T-helper 2 cell treated with Interferon-gamma antibody and Interleukin-4, amounts not matched to agents 100 ng/mL and 5 ng/mL, for 36 hours (primary cell): ENCODE measurements around the gene VCAN. TPM values are rescaled to one million over a fixed set of nuclear protein-coding genes. Genes with fewer than 3 reads are reported as not detected.

Experiments used
- intact Hi-C: fragments of 100-400 bp; cut with micrococcal nuclease; formaldehyde crosslinking; loops from one replicate; pipeline ENCODE4 v1.15.1; 2023
- total RNA-seq: library from RNA; stranded (reverse); gene quantifications from 2 replicates; pipeline ENCODE4 v1.2.3, GENCODE V29; 2022

Gene VCAN
- total RNA-seq, 1 donor from 2014 or later = not detected

- intact Hi-C loops = no loop called here
Measured at GRCh38 chr5:83528439-83528769, 56.9 kb downstream of the VCAN start.

GRCh38 chr5:83530193-83530592 is 58.6 kb downstream of the VCAN start:
- intact Hi-C loops = no loop called here

- intact Hi-C loops = no loop called here
Measured at GRCh38 chr5:83531661-83532060, 60.1 kb downstream of the VCAN start.

GRCh38 chr5:83538786-83539462 is 67.4 kb downstream of the VCAN start:
- intact Hi-C loops = no loop called here

- intact Hi-C loops = no loop called here
Measured at GRCh38 chr5:83539463-83539790, 67.9 kb downstream of the VCAN start.

- intact Hi-C loops = no loop called here
Measured at GRCh38 chr5:83540105-83540504, 68.6 kb downstream of the VCAN start.

- intact Hi-C loops = no loop called here
Measured at GRCh38 chr5:83540783-83541182, 69.2 kb downstream of the VCAN start.

DNA sequence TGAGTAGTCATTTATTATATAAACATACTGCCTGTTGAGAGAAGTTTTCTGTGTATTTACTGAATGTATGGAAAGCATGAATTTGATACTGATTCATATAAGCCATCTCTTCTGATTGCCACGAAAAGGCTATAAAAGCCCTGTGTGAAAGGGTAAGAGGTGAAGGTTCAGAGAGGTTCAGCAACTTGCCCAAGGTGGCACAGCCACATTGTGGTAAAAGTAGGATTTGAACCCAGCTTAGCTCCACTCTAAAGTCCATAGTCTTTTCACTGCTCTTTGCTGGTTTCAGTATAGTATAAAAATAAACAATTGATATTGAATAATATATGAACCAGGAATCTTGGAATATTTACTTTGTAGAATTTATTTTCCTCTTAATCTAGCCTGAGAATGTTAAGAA is 71.3 kb downstream of the VCAN start:
- intact Hi-C loops = no loop called here

DNA sequence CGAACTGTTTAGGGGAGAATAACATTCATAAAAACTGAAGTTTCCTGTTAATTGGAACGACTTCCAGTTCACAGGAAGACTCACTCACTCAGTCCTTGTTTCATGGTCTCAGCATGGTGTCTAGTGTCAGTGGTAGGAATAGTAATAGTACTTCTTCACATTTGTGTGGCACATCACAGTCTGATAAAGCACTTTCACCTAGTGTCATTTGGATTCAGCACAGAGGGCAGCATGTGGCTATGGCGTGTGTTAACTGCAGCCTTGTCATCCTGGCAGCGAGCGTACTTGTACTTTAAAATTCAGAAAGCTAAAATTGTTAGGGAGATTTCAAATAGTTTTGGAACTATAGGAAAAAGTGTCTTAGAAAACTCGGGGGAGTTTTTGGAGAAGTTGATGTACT is 72.4 kb downstream of the VCAN start:
- intact Hi-C loops = no loop called here

DNA sequence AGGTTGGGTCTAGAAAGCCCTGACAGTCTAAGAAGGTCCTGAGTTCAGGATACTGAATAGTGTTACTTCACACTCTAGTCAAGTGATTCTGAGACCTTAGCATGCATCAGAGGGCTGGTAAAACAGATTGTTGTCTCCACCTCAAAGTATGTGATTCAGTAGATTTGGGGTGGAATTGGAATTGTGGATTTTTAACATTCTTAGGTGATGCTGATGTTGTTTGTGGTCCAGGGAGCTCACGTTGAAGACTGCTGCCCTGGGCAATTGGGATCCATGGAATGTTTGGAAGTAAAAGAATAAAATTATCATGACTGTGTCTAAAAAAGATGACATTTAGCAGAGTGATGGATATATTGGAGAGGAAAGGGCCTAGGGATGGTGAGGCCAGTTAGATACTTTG is 75.6 kb downstream of the VCAN start:
- intact Hi-C loops = no loop called here

GRCh38 chr5:83547889-83548288 is 76.3 kb downstream of the VCAN start:
- intact Hi-C loops = no loop called here

DNA sequence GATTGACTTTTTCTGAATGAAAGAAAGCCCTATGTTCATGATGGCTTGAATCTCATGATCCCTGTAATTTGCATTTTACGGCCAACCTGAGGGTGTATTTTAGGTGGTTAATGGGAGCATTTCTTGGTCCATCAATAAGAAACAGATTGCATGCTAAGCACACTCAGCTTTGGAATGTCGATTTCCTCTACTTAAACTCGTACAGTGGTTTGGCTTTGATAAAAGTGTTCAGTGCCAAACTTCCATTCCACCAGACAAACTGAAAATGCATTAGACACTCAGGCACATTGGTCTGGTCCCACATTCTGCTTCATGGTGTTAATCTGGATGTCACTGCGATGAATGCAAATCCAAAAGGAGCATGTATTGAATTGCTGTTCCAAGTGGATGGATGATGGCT is 77.0 kb downstream of the VCAN start:
- intact Hi-C loops = no loop called here

GRCh38 chr5:83549076-83549475 is 77.5 kb downstream of the VCAN start:
- intact Hi-C loops = no loop called here

DNA sequence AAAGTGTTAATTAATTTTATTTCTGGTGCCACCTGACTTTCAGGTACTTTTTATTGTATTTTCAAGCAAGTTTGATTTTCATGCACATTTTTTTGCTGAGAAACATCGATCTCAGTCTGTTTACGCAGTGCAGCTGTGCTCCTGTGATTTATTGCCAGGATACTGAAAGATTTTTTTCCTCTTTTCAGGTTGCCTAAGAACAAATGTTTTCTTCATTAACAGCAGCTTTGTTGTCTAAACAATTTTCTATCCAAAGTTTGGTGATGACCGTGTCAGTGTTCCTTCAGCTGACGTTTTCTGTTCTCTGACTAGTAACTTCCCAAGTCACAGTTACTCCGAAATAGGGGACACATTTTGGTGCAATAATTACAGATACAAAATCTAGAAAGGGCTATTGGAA is 78.1 kb downstream of the VCAN start:
- intact Hi-C loops = no loop called here

DNA sequence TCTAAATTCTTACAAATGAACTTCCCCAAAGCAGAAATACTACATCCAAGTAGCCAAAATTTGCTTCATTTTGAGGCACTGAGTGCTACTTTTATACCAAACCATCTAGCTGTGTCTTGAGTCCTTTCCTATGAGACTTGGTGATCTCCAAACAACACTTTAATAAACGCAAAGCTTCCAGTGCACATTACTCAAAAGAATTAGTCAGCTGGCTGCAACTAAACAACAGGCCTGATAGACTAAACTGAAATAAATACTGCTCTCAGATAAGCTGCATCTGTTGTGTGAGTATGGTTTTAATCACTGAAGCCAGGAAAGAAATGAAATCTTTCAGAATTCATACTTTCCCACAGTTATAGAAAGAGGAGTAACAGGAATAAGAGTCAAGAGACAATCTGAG is 80.3 kb downstream of the VCAN start:
- intact Hi-C loops = no loop called here

GRCh38 chr5:83552275-83552674 is 80.7 kb downstream of the VCAN start:
- intact Hi-C loops = no loop called here

- intact Hi-C loops = no loop called here
Measured at GRCh38 chr5:83553000-83553486, 81.5 kb downstream of the VCAN start.

GRCh38 chr5:83554133-83554532 is 82.6 kb downstream of the VCAN start:
- intact Hi-C loops = no loop called here

GRCh38 chr5:83554686-83555085 is 83.1 kb downstream of the VCAN start:
- intact Hi-C loops = no loop called here

DNA sequence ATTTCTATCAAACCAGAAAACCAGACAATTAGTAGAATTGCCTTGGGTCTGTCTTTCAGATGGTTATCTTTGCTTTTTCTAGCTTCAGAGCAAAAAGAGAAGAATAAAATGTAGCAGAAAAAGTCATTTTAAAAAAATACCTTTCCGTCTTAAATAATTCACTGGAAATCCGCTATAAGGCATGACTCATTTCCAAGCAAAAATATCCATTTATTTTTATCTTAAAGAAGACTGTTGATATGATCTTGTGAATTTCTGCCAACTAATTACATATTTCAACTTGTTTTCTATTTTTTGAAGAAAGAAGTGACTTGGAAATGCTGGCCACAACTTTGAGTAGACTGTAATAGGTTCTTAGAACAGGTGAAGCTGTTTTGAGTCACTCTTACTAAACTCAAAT is 83.7 kb downstream of the VCAN start:
- intact Hi-C loops = no loop called here

- intact Hi-C loops = no loop called here
Measured at GRCh38 chr5:83556190-83556589, 84.6 kb downstream of the VCAN start.

DNA sequence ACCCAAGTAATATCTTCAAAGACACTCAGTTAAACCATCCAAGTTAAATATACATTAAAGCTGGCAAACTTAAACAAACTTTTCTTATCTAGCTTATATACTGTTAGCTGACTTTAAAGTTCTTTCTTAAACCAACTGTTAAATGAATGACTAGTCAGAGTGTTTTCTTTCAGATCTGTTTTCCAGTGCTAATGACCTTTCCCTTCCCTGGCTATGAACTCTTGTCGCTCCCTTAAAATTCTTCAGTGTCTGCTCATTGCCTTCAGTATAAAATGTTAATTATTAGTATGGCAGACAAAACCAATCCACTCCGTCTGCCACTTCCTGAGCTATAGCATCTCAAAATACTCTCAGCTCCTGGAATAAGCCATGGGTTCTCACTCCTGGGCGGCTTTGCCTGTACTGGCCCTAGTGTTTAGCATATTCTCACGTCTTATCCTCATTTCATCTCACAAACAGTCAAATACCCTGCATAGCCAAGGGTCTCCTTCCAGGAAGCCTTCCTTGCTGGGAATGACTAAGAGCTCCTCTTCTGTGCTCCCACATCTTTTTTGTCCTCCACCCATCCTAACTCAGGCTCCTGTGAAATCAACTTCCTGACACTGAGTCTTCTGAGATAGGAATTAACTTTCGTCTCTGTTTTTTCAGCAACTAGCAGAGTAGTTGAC is 87.7 kb downstream of the VCAN start:
- intact Hi-C loops = no loop called here

GRCh38 chr5:83562071-83562606 is 90.6 kb downstream of the VCAN start:
- intact Hi-C loops = loop anchor here (5.0 kb wide), 1 partner anchor 920 kb away; no protein-coding TSS in a partner anchor
